RPMI7951 (cell line): ENCODE results near the gene LRRC71. TPM values are rescaled to one million over a fixed set of nuclear protein-coding genes. Genes with fewer than 3 reads are reported as not detected.

ENCODE experiments used
- DNase-seq: peaks from one replicate; pipeline ENCODE4 v3.0.0-alpha.2; 2012; ENCODE audit warnings: low read depth
- total RNA-seq: library from RNA; depleted of rRNA; stranded (reverse); fragments of >200 nt; shearing (Covaris generic); gene quantifications from 2 replicates; pipeline ENCODE4 v1.2.3, GENCODE V29; 2014

Gene LRRC71
- total RNA-seq, 1 experiment from 2014 or later, result not detected

GRCh38 chr1:156892190-156893047 lies 28.0 kb upstream of the LRRC71 start:
- peak; percentile 69 for DNase-seq

DNA sequence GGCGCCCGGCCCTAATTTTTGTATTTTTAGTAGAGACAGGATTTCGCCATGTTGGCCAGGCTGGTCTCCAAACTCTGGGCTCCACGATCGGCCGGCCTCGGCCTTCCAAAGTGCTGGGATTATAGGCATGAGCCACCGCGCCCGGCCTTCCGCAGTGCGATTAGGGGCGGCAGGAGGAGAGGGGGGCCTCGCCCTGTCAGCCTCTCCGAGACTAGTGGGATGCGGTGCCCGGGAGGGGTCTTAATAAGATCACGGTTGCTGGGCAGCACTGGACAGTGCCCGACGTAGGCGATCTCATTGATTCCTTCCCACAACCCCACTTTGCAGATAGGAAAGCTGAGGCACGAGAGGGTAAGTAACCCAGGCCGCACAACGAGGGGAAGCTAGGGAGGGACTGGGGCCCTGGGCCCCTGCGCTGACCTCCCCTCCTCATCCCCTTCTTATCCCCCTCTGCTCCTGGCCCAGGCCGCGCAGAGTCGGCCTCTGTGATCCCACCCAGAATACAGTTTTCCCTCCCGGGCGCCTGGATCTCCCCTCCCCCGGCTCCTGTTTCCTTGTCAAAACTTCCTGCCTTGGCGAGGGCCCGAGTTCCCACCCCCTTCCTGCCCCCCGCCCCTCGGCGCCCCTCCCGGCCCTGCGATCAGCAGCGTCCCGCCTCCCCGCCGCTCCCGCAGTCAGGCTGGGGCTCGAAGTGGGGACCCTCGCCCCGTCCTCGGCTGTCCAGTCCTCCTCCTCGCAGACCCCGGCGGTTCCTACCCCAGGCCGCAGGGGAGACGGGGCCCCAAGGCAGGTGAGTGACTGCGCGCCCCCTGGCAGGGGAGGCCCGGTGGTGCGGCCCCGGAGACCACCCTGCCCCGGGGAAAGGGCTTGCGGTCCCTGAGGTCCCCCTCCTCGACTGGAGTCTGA lies 27.1 kb upstream of the LRRC71 start, which contains the start of gene PEAR1:
Gene PEAR1 (plus strand): TSS at position 671 of the 906 bp plus-strand sequence. CDS start 10,209 bp downstream, outside the sequence.
- no peak for DNase-seq

GRCh38 chr1:156894001-156894400 lies 26.4 kb upstream of the LRRC71 start:
- DNase-seq, result no peak

GRCh38 chr1:156894711-156895454 lies 25.5 kb upstream of the LRRC71 start:
- DNase-seq, result no peak

GRCh38 chr1:156895455-156895812 lies 25.0 kb upstream of the LRRC71 start:
- peak; percentile 11 for DNase-seq

GRCh38 chr1:156895927-156896326 lies 24.5 kb upstream of the LRRC71 start:
- no peak for DNase-seq

DNA sequence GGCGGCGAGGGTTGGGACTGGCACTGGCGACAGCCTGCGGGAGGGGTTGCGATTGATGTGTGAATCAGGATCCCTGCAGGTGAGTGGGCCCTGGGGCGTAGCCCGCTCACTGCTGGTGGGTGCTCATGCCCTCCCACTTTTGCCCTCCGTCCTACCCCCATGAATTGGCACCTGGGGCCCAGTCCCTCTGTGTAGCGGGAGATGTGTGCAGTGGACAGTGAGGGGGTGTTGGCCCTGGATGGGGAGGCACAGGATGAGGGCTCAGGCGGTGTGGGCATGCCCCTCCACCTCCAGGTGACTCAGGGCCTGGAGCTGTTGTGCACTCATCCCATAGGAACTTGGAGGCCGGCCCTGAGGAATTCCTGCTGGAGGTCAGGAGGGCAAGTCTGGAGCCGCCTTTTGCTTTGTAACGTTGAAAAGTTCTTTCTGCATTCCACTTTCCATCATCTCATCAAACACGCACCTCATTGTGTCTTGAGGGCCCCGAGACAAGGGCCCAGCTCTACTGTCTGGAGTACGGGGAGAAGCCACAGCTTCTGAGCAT lies 23.9 kb upstream of the LRRC71 start:
- DNase-seq, result peak; percentile 77

DNA sequence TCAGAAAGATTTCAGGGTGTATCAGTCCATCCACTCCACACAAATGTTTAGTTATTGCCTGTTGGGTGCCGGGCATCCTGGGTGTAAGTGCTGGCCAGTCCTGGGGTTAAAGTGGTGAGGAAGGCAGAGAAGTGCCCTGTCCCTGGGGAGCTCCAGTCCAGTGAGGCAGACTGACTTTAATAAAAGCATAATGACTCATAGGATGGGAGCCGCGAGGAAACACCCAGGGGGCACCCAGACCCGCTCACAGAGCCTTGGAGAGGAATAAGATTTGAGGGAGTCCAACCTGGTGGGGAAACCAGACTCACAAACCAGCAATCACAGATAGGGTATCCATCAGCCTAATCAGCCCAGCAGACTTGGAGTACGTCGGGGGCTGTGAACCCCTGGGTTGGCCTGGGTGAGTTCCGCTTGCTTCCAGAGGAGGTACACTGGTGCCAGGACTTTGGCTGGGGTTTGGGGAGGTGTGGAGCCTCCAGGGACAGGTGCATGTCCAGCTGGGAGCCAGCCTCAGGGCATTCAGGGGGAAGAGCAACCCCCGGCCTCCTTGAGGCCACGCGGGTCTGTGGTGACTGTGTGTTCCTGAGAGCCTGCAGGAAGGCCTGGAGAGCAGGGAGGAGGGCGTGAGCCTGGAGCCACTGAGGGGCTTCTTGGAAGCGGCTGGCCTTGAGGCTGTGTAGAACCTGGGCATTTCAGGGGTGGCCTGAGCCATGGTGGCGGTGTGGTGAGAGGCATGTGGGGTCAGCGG lies 23.2 kb upstream of the LRRC71 start:
- peak; percentile 70 for DNase-seq

DNA sequence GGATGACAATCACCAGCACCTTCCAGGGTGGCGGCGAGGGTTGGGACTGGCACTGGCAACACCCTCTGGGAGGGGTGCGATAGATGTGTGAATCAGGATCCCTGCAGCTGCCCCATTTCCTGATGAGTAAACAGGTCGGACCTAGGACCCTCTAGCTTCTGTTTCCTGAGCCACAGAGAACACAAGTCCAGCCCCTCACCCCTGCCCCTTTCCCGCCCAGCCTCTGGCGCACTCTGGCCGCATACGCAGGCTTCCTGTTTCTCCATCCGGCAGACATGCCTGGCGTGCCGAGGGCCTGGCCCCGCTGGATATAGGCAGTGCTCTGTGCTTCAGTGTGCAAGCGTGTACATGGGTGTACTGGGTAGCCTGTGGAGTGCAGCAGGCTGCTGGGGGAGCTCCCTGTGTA lies 22.3 kb upstream of the LRRC71 start:
- no peak for DNase-seq

- no peak for DNase-seq
Observed at GRCh38 chr1:156898971-156899664, 21.3 kb upstream of the LRRC71 start.

GRCh38 chr1:156899956-156900718 lies 20.3 kb upstream of the LRRC71 start:
- no peak for DNase-seq

- DNase-seq, result no peak
Observed at GRCh38 chr1:156900896-156901589, 19.4 kb upstream of the LRRC71 start.

- DNase-seq, result no peak
Observed at GRCh38 chr1:156901590-156901900, 18.9 kb upstream of the LRRC71 start.

DNA sequence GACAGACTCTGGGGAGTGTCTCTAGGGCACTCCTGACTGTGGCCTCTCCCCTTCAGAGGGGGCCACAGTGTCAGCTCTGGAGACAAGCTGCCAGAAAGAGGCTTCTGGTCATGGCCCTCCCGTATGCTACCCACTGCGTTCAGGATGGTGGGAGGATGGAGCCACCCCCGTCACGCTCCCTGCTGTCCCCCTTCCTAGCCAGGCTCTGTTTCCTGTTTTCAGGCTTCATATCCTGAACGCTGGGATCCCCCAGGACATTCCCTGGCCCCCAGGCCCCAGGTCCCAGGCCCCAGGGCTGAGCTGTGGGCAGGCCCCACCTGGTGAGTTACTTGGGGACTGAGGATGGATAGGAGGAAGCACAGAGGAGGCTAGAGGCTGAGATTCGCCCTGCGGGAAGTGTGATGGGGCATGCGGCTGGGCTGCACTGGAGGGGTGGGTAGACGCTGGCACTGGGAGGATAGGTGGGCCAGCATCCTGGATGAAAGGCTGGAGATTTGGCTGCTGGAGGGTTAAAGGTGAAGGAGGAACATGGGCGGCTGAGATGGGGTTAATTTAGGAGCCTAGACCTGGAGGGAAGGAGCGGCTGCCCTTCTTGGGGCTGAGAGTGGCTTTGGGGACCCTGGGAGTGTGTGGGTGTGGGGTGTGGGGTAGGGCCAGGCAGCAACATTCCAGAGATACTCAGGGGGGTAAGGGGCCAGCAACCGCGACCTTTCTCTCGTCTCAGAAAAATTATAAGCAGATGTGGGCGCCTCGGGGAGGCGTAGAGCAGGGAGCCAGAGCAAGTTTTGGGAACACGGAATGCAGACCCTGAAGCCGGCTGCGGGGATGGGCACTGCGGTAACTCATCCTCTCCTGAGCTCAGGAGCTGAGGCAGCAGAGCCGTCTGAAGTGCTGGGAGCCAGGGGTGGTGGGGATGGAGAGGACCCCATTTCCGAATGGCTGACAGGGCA lies 18.2 kb upstream of the LRRC71 start:
- DNase-seq, result no peak

DNA sequence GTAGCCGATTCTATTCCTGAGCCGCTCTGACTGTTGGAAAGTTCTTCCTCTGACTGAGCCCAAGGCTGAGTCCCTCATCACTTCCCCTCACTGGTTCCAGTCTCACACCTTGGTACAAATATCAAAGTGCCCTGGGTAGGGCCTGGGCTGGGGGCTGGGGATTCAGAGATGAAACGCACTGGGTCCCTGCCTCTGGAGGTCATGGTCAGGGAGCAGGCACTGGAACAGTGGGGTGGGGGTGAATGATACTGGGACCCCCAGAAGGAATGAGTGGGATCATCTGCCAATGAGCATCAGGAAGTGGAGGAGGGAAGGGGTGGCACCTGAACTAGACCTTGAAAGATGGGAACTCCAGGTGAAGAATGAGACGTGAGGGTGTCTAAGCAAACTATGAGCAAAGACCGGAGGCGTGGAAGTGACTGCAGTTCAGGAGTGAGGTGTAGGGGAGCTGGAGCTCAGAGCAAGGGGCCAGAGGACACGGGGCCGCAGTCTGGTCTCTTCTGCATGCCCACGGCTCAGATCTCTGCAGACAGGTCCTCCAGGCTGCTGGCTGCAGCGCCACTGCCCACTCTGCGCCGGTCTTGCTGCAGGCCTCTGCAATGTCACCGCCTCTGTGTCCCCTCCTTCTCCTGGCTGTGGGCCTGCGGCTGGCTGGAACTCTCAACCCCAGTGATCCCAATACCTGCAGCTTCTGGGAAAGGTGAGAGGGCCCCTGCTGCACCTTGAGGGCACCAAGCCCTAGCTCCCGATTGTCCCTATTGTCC lies 16.9 kb upstream of the LRRC71 start:
- no peak for DNase-seq

DNA sequence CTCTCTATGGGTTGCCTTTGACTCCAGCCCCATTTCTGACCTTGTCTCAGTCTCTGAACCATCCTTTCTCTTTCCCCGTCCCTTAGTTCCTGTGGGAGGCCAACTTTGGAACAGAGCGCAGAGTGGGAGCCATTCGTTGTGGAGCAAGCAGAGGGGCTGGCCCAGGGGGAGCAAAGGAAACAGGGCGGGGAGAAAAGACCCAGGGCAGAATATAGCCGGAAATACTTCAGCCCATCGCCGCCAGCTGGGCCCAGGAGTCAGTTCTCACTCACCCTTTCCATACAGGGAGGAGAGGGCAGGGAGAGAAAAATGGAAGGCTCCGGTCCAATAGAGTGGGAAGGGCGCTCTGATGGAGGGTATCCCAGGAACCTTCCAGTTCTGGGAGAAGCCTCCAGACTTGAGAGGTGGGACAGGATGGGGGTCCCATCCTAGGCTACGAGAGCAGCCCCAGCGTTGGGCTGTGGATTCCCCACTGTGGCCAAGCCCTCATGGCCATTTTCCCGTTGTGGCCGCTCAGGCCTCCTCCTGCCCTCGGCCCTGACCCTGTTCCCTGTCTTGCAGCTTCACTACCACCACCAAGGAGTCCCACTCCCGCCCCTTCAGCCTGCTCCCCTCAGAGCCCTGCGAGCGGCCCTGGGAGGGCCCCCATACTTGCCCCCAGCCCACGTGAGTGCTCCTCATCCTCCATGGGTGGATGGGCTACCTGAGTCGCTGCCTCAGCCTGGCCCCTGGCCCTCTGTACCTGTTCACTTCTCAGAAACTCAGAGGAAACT lies 16.1 kb upstream of the LRRC71 start:
- no peak for DNase-seq
